ENCODE data around the gene PCLO. TPM values are rescaled to one million over a fixed set of nuclear protein-coding genes. Genes with fewer than 3 reads are reported as not detected.
A peak's percentile ranks its signal among the peaks of the same experiment; 100 is the strongest.
"Not testable (repeated sequence)": the region's sequence is repeated elsewhere in the genome, so short reads cannot be mapped to it uniquely, and the experiment has no call there.

Gene PCLO
- total RNA-seq, 1 donor from 2014 or later, result 3.7 TPM

GRCh38 chr7:83141927-83142326 lies 20.8 kb downstream of the PCLO start:
- no peak for DNase-seq

- no peak for DNase-seq
Measured at GRCh38 chr7:83130623-83131545, 31.8 kb downstream of the PCLO start.

GRCh38 chr7:83130191-83130590 lies 32.5 kb downstream of the PCLO start:
- DNase-seq, result no peak

GRCh38 chr7:83119494-83119893 lies 43.2 kb downstream of the PCLO start:
- no peak for DNase-seq

GRCh38 chr7:83119026-83119382 lies 43.7 kb downstream of the PCLO start:
- DNase-seq, result no peak

GRCh38 chr7:83118347-83119025 lies 44.2 kb downstream of the PCLO start:
- no peak for DNase-seq

GRCh38 chr7:83117466-83117865 lies 45.2 kb downstream of the PCLO start:
- DNase-seq, result no peak

- DNase-seq, result no peak
Measured at GRCh38 chr7:83111391-83111790, 51.3 kb downstream of the PCLO start.

GRCh38 chr7:83109352-83109751 lies 53.3 kb downstream of the PCLO start:
- no peak for DNase-seq

- no peak for DNase-seq
Measured at GRCh38 chr7:83105948-83106347, 56.7 kb downstream of the PCLO start.

GRCh38 chr7:83105063-83105462 lies 57.6 kb downstream of the PCLO start:
- DNase-seq, result no peak

- DNase-seq, result no peak
Measured at GRCh38 chr7:83101530-83101929, 61.2 kb downstream of the PCLO start.

GRCh38 chr7:83096065-83096580 lies 66.6 kb downstream of the PCLO start:
- DNase-seq, result no peak

GRCh38 chr7:83085299-83085698 lies 77.4 kb downstream of the PCLO start:
- no peak for DNase-seq

GRCh38 chr7:83079879-83080278 lies 82.8 kb downstream of the PCLO start:
- DNase-seq, result not testable (repeated sequence)

- no peak for DNase-seq
Measured at GRCh38 chr7:83077328-83077727, 85.4 kb downstream of the PCLO start.

GRCh38 chr7:83072576-83073517 lies 89.8 kb downstream of the PCLO start:
- DNase-seq, result peak; percentile 1

- DNase-seq, result peak; percentile 10
Measured at GRCh38 chr7:83065714-83066113, 97.0 kb downstream of the PCLO start.

- no peak for DNase-seq
Measured at GRCh38 chr7:83060218-83060617, 102.5 kb downstream of the PCLO start.

GRCh38 chr7:83058667-83059066 lies 104.0 kb downstream of the PCLO start:
- DNase-seq, result no peak

GRCh38 chr7:83055197-83055596 lies 107.5 kb downstream of the PCLO start:
- DNase-seq, result no peak

- DNase-seq, result no peak
Measured at GRCh38 chr7:83054472-83054871, 108.2 kb downstream of the PCLO start.

- no peak for DNase-seq
Measured at GRCh38 chr7:83053965-83054364, 108.7 kb downstream of the PCLO start.

Data from dermis blood vessel endothelial cell (primary cell).